HL-60/S4 treated with retinoic acid at 250 ng/mL for 4 days and 3 days (cell line): Measurements from ENCODE around the gene MARCKS.

Experiments
- in situ Hi-C: fragments of 300-500 bp; cut with MboI; formaldehyde crosslinking; loops from 2 replicates; pipeline ENCODE4 v1.7.0; 2022; ENCODE audit warnings: low sequenced_read_pairs

The MARCKS gene

GRCh38 chr6:113856625-113857555 lies at the start of gene MARCKS:
Gene MARCKS (plus strand): TSS chr6:113857345. CDS start chr6:113857746, 401 bp downstream.
- in situ Hi-C loops, result no loop called here

- in situ Hi-C loops, result no loop called here
These were observed 47.3 kb upstream of the MARCKS start for GRCh38 chr6:113809826-113810225.

- in situ Hi-C loops, result no loop called here
These were observed 44.0 kb upstream of the MARCKS start for GRCh38 chr6:113813142-113813541.

GRCh38 chr6:113818578-113818977 lies 38.6 kb upstream of the MARCKS start:
- in situ Hi-C loops, result no loop called here

- in situ Hi-C loops, result no loop called here
These were observed 37.8 kb upstream of the MARCKS start for GRCh38 chr6:113819169-113819830.

- in situ Hi-C loops, result no loop called here
These were observed 36.4 kb upstream of the MARCKS start for GRCh38 chr6:113820761-113821160.

- in situ Hi-C loops, result no loop called here
These were observed 35.7 kb upstream of the MARCKS start for GRCh38 chr6:113821445-113821844.

- in situ Hi-C loops, result no loop called here
These were observed 33.2 kb upstream of the MARCKS start for GRCh38 chr6:113823916-113824315.

- in situ Hi-C loops, result no loop called here
These were observed 32.7 kb upstream of the MARCKS start for GRCh38 chr6:113824411-113824810.

- in situ Hi-C loops, result no loop called here
These were observed 32.3 kb upstream of the MARCKS start for GRCh38 chr6:113824866-113825265.

GRCh38 chr6:113825781-113826180 lies 31.4 kb upstream of the MARCKS start:
- in situ Hi-C loops, result no loop called here

- in situ Hi-C loops, result no loop called here
These were observed 28.0 kb upstream of the MARCKS start for GRCh38 chr6:113828984-113829695.

- in situ Hi-C loops, result no loop called here
These were observed 27.5 kb upstream of the MARCKS start for GRCh38 chr6:113829696-113830045.

- in situ Hi-C loops, result no loop called here
These were observed 27.0 kb upstream of the MARCKS start for GRCh38 chr6:113830140-113830539.

- in situ Hi-C loops, result no loop called here
These were observed 23.6 kb upstream of the MARCKS start for GRCh38 chr6:113833537-113833936.

GRCh38 chr6:113837170-113837569 lies 20.0 kb upstream of the MARCKS start:
- in situ Hi-C loops, result no loop called here

GRCh38 chr6:113842165-113842564 lies 15.0 kb upstream of the MARCKS start:
- in situ Hi-C loops, result no loop called here

- in situ Hi-C loops, result no loop called here
These were observed 13.6 kb upstream of the MARCKS start for GRCh38 chr6:113843500-113844073.

- in situ Hi-C loops, result no loop called here
These were observed 10.6 kb upstream of the MARCKS start for GRCh38 chr6:113846577-113846976.

- in situ Hi-C loops, result no loop called here
These were observed 9.7 kb upstream of the MARCKS start for GRCh38 chr6:113847447-113847846.

GRCh38 chr6:113848280-113848679 lies 8.9 kb upstream of the MARCKS start:
- in situ Hi-C loops, result no loop called here
